Measurements from ENCODE around the gene PRKAA1. TPM values are rescaled to one million over a fixed set of nuclear protein-coding genes. Genes with fewer than 3 reads are reported as not detected.

PRKAA1 gene
- total RNA-seq, 4 donors from 2014 or later, result 70.1 to 85.0 (median 78.6) TPM

DNA sequence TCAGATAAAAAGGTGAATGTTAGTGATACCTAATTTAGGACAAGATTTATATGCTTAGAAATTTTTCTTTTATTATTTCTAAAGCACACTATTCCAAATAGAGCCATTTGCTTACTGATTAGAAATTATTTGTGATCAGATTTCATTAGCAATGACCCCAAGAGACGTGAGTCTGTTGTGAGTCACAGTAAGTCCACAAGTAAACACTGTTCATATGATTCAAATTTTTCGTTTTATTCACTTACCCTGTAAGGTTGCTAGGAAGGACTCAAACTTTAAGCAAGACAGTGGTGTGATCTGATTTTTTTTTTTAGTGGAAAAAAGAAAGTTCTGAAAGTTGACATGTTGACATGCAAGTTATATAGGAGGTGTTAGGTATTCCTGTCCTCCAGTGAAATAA, 44.2 kb upstream of the PRKAA1 start:
- intact Hi-C loops (cut with DNase I), result no loop called here
- no peak for DNase-seq (ENCODE audit: extremely low spot score)
- 46% methylated on average over 2 of the region's 2 CpGs for WGBS
- H3K36me3 ChIP-seq, result no peaks in the 10 kb centered on the region
- H3K4me3 ChIP-seq, result peak overlapping the region; percentile 36 to 51 (median 43)
- H3K9me3 ChIP-seq, result no peaks in the 10 kb centered on the region
- H3K4me1 ChIP-seq, result peaks cover 0 to 5% (median 0%) of the 10 kb centered on the region in 4 donors
- H3K27me3 ChIP-seq, result peaks cover 0 to 15% (median 0%) of the 10 kb centered on the region in 4 donors
- peak overlapping the region in 3 of 4 donors; percentile 36 to 67 (median 54) for H3K27ac ChIP-seq (replicated peaks in 1 of 4)
- TF ChIP-seq POLR2AphosphoS5 (IDR thresholded peaks at IDR 0.05) (no peak), EP300 (IDR thresholded peaks at IDR 0.05) (no peak), POLR2A (IDR thresholded peaks at IDR 0.05; ENCODE audit: low read depth) (no peak), CTCF (IDR thresholded peaks at IDR 0.05) (no peak)

GRCh38 chr5:40841068-40841805, 43.1 kb upstream of the PRKAA1 start, which contains the start of gene CARD6:
Gene CARD6 (plus strand): TSS chr5:40841367. CDS start chr5:40841383, 16 bp downstream.
- TF ChIP-seq CTCF (IDR thresholded peaks at IDR 0.05) (no peak), POLR2AphosphoS5 (IDR thresholded peaks at IDR 0.05) (peak in 1 of 2 donors; percentile 19)
- H3K36me3 ChIP-seq, result no peaks in the 10 kb centered on the region
- intact Hi-C loops (cut with DNase I), result no loop called here
- no peak for DNase-seq (ENCODE audit: extremely low spot score)
- no peaks in the 10 kb centered on the region for H3K9me3 ChIP-seq
- H3K4me3 ChIP-seq, result peak within 1 kb of the TSS; percentile 36 to 51 (median 43)
- H3K4me1 ChIP-seq, result peaks cover 0 to 5% (median under 1%) of the 10 kb centered on the region in 4 donors
- H3K27me3 ChIP-seq, result peaks cover 0 to 15% (median 0%) of the 10 kb centered on the region in 4 donors
- 34% methylated on average over 9 of the region's 9 CpGs for WGBS
- peak within 1 kb of the TSS; percentile 36 to 67 (median 58) for H3K27ac ChIP-seq (replicated peaks in 1 of 4)

GRCh38 chr5:40838086-40838485, 39.9 kb upstream of the PRKAA1 start:
- Histone ChIP-seq H3K4me1 (peaks cover 15 to 23% (median 20%) of the 10 kb centered on the region in 4 donors), H3K4me3 (no peak overlapping the region), H3K27me3 (peaks cover 0 to 6% (median 0%) of the 10 kb centered on the region in 4 donors), H3K27ac (replicated peaks in 1 of 4) (no peak overlapping the region), H3K9me3 (no peaks in the 10 kb centered on the region), H3K36me3 (peaks cover 6 to 11% (median 8%) of the 10 kb centered on the region in 4 donors)
- intact Hi-C loops (cut with DNase I), result no loop called here
- 94% methylated on average over 6 of the region's 6 CpGs for WGBS
- no peak for TF ChIP-seq POLR2A (IDR thresholded peaks at IDR 0.05; ENCODE audit: low read depth)
- DNase-seq (ENCODE audit: extremely low spot score), result peak; percentile 7

DNA sequence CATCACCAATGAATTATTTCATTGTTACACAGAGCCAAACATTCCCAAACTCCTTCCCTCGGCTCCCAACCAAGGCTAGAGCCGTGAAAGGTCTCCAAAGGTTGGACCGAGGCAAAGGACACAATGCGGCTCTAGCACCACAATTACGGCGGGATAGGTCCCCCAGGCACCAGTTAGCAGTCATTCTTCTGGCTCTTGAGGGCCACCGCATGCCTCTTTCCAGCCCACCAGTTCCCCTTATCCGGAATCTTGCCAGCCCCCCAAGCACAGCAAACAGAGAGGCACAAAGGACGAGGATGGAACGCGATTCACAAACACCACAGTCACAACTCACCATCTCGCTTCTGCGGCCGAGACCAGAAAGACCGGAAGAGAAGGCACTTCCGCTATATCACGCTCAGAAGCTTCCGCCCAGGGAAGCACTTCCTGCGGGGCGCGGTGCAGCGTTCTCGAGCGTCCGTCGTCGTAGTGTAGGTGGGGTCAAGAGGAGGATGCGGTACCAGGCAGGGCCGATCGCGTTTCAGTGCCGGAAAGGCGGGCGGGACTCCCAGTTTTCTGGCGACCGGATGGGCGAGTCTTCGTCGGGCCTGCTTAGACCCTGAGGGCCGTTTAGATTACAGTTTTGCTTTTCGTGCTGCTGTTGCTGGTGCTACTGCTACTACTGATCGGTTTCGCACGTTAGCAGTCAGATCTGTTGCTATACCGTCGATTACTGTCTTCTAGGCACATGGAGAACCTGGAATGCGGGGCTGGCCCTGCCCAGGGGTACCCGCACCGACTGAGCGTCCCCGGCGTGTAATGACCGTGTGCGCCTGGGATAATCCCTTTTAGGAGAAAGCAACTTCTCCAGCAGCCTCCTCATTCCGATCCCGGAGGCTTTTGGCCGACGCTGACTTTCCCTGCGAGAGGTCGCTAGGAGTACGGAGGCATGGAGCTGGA, 36.9 kb upstream of the PRKAA1 start, which contains the start of gene RPL37:
Gene RPL37 (minus strand): TSS at position 374 of the 939 bp plus-strand sequence. CDS start 37 bp downstream, at position 337.
- intact Hi-C loops (cut with DNase I), result loop anchor here (5.0 kb wide), 1 partner anchor 78 kb away; the partner anchor contains the start of gene TTC33
- WGBS, result 3% methylated on average over 39 of the region's 61 CpGs

More for the DNA sequence above, 36.9 kb upstream of the PRKAA1 start, which contains the start of gene RPL37:
- no peaks in the 10 kb centered on the region for H3K9me3 ChIP-seq
- peaks cover 16 to 35% (median 24%) of the 10 kb centered on the region in 4 donors for H3K4me1 ChIP-seq
- H3K4me3 ChIP-seq, result peak within 1 kb of the TSS; percentile 61 to 71 (median 66)
- no peaks in the 10 kb centered on the region for H3K27me3 ChIP-seq
- peak; percentile 99 for DNase-seq (ENCODE audit: extremely low spot score)
- peak within 1 kb of the TSS; percentile 93 to 97 (median 94) for H3K27ac ChIP-seq (replicated peaks in 1 of 4)
- H3K36me3 ChIP-seq, result peaks cover 36 to 40% (median 37%) of the 10 kb centered on the region in 4 donors
- TF ChIP-seq POLR2AphosphoS5 (IDR thresholded peaks at IDR 0.05) (peak; percentile 98 to 99), CTCF (IDR thresholded peaks at IDR 0.05) (peak in 1 of 3 experiments; percentile 8), POLR2A (IDR thresholded peaks at IDR 0.05; ENCODE audit: low read depth) (peak; percentile 83), EP300 (IDR thresholded peaks at IDR 0.05) (no peak)

All from esophagus muscularis mucosa (tissue), 4 donors.